CD4-positive, alpha-beta T cell (primary cell): Measurements from ENCODE around the gene RSU1. TPM values are rescaled to one million over a fixed set of nuclear protein-coding genes. Genes with fewer than 3 reads are reported as not detected.

Experiments used
- ATAC-seq: fragments of 200-7000 bp; cut with Tn5 transposase; one replicate; pipeline ENCODE4 v1.10.0; 2022; ENCODE audit warnings: mild to moderate bottlenecking; ENCODE audit not compliant: poor library complexity
- CTCF ChIA-PET: fragments of 350-600 bp; sonication (Branson Sonifier 250); formaldehyde crosslinking; loops from one replicate; lab custom pipeline; 2021; ENCODE audit warnings: antibody characterized with exemption, inconsistent platforms; lab: Charles Lee
- POLR2A ChIA-PET: fragments of 350-600 bp; sonication (Branson Sonifier 250); formaldehyde crosslinking; loops from one replicate; lab custom pipeline; 2021; ENCODE audit warnings: antibody characterized with exemption, inconsistent platforms; lab: Charles Lee
- DNase-seq, 14 experiments: peaks; one replicate each; pipeline ENCODE4 v3.0.0-alpha.2; 2013 to 2020; ENCODE audit warnings: mixed read lengths in 2 of 14
- H3K27ac ChIP-seq, 2 donors: one replicate each; pipeline versions ENCODE4 v1.5.1 to v1.7.0; 2013; ENCODE audit warnings: low read length in 2 of 2, low read depth in 1 of 2, mild to moderate bottlenecking in 1 of 2
- H3K27me3 ChIP-seq, 2 experiments: 1 replicate in 1 of 2; 2 replicates in 1 of 2; pipeline versions ENCODE4 v1.6.1 to v1.7.0; 2013; ENCODE audit warnings: low read length in 2 of 2, control low read depth in 1 of 2, mild to moderate bottlenecking in 1 of 2, moderate library complexity in 1 of 2; ENCODE audit not compliant: insufficient read depth in 2 of 2, control insufficient read depth in 1 of 2
- H3K36me3 ChIP-seq: one replicate; pipeline ENCODE4 v1.6.1; 2013; ENCODE audit warnings: low read length, control low read depth; ENCODE audit not compliant: insufficient read depth
- H3K4me1 ChIP-seq: one replicate; pipeline ENCODE4 v1.6.1; 2013; ENCODE audit warnings: low read length, control low read depth; ENCODE audit not compliant: insufficient read depth
- H3K4me3 ChIP-seq: one replicate; pipeline ENCODE4 v1.5.1; 2013; ENCODE audit warnings: mild to moderate bottlenecking, low read length, moderate library complexity
- H3K9me3 ChIP-seq, 2 experiments: 1 replicate in 1 of 2; 2 replicates in 1 of 2; pipeline versions ENCODE4 v1.6.1 to v1.7.0; 2013; ENCODE audit warnings: low read length in 2 of 2, mild to moderate bottlenecking in 2 of 2, control low read depth in 1 of 2, moderate library complexity in 1 of 2; ENCODE audit not compliant: control insufficient read depth in 1 of 2, insufficient read depth in 1 of 2
- H3K27ac Mint-ChIP-seq: one replicate; pipeline ENCODE4 v1.8.0; 2020; ENCODE audit warnings: mixed read lengths
- H3K27me3 Mint-ChIP-seq: one replicate; pipeline ENCODE4 v1.8.0; 2021; ENCODE audit warnings: mixed read lengths
- H3K36me3 Mint-ChIP-seq: one replicate; pipeline ENCODE4 v1.8.0; 2021; ENCODE audit warnings: low read depth, mixed read lengths
- H3K4me1 Mint-ChIP-seq: one replicate; pipeline ENCODE4 v1.8.0; 2021; ENCODE audit warnings: low read depth, mixed read lengths
- H3K4me3 Mint-ChIP-seq: one replicate; pipeline ENCODE4 v1.8.0; 2020; ENCODE audit warnings: mild to moderate bottlenecking, mixed read lengths
- H3K9me3 Mint-ChIP-seq: one replicate; pipeline ENCODE4 v1.8.0; 2020; ENCODE audit warnings: mixed read lengths
- CTCF ChIP-seq: fragments of 200-600 bp; IDR thresholded peaks from one replicate; pipeline ENCODE4 v1.8.0; 2022; ENCODE audit warnings: antibody characterized with exemption, mild to moderate bottlenecking
- intact Hi-C, 2 experiments: fragments of 100-400 bp; cut with DNase I in 1 of 2; cut with micrococcal nuclease in 1 of 2; formaldehyde crosslinking; loops; one replicate each; pipeline versions ENCODE4 v1.15.1 to v1.9.0; 2023 to 2025; cut with DNase I, micrococcal nuclease
- total RNA-seq, 174 experiments: library from RNA in 2 of 174; stranded (reverse) in 2 of 174; gene quantifications; one replicate each; pipeline ENCODE4 v1.2.3 and lab custom pipeline; 2021 to 2026

RSU1 gene
- total RNA-seq, 2 experiments from 2014 or later: 26.2 to 28.8 TPM

- no peak for ATAC-seq
- POLR2A ChIA-PET: no interaction called here
- Mint-ChIP-seq H3K36me3 (peaks cover 23% of the 10 kb centered on the region), H3K4me3 (no peak overlapping the region), H3K27ac (no peak overlapping the region), H3K27me3 (no peaks in the 10 kb centered on the region), H3K9me3 (no peaks in the 10 kb centered on the region), H3K4me1 (peaks cover 17% of the 10 kb centered on the region)
- H3K27me3 ChIP-seq: no peaks in the 10 kb centered on the region
- no peaks in the 10 kb centered on the region for H3K9me3 ChIP-seq
- intact Hi-C loops: loop anchor here in 1 of 2 experiments (10.0 kb wide), 1 partner anchor 895 kb away; no protein-coding TSS in a partner anchor
- no peak overlapping the region for H3K27ac ChIP-seq
- no peak for DNase-seq
- TF ChIP-seq CTCF: no peak
- no peaks in the 10 kb centered on the region for H3K4me1 ChIP-seq
- CTCF ChIA-PET: interaction anchor here (1.2 kb wide), 1 partner anchor 13 kb away, joined by 4 read pairs; no protein-coding TSS in a partner anchor
- H3K36me3 ChIP-seq: no peaks in the 10 kb centered on the region
- no peak overlapping the region for H3K4me3 ChIP-seq
These were observed 47.1 kb downstream of the RSU1 start for GRCh38 chr10:16770141-16770540.

GRCh38 chr10:16769331-16769730, 47.9 kb downstream of the RSU1 start:
- TF ChIP-seq CTCF: no peak
- Histone ChIP-seq H3K27me3 (no peaks in the 10 kb centered on the region), H3K36me3 (peaks cover 2% of the 10 kb centered on the region), H3K27ac (no peak overlapping the region), H3K4me3 (no peak overlapping the region), H3K4me1 (no peaks in the 10 kb centered on the region), H3K9me3 (no peaks in the 10 kb centered on the region)
- ChIA-PET POLR2A (no interaction called here), CTCF (no interaction called here)
- Mint-ChIP-seq H3K9me3 (no peaks in the 10 kb centered on the region), H3K4me1 (peaks cover 17% of the 10 kb centered on the region), H3K27me3 (no peaks in the 10 kb centered on the region), H3K27ac (no peak overlapping the region), H3K4me3 (no peak overlapping the region), H3K36me3 (peaks cover 27% of the 10 kb centered on the region)
- no peak for DNase-seq
- intact Hi-C loops: no loop called here
- ATAC-seq: no peak

GRCh38 chr10:16768702-16769101, 48.5 kb downstream of the RSU1 start:
- no peak overlapping the region for H3K4me3 Mint-ChIP-seq
- no peaks in the 10 kb centered on the region for H3K9me3 Mint-ChIP-seq
- TF ChIP-seq CTCF: no peak
- intact Hi-C loops: no loop called here
- no peak overlapping the region for H3K27ac Mint-ChIP-seq
- H3K4me1 Mint-ChIP-seq: peaks cover 16% of the 10 kb centered on the region
- Histone ChIP-seq H3K27me3 (no peaks in the 10 kb centered on the region), H3K9me3 (no peaks in the 10 kb centered on the region), H3K4me1 (no peaks in the 10 kb centered on the region), H3K36me3 (peaks cover 7% of the 10 kb centered on the region), H3K27ac (no peak overlapping the region), H3K4me3 (no peak overlapping the region)
- ATAC-seq (no peak), DNase-seq (no peak)
- ChIA-PET CTCF (no interaction called here), POLR2A (no interaction called here)
- H3K36me3 Mint-ChIP-seq: peaks cover 29% of the 10 kb centered on the region
- H3K27me3 Mint-ChIP-seq: no peaks in the 10 kb centered on the region
